Activated CD4-positive, alpha-beta T cell treated with anti-CD3 and anti-CD28 coated beads, Interleukin-2, Interleukin-4, amounts not matched to agents 100 ng/mL and 50 ng/mL, durations not matched to agents 16 hours and 8 hours (primary cell): ENCODE results near the gene LUZP2.

Source experiments
- DNase-seq: peaks from one replicate; pipeline ENCODE4 v3.0.0-alpha.2; 2020; ENCODE audit warnings: low spot score

LUZP2 gene

GRCh38 chr11:24716403-24716802 lies 219.6 kb downstream of the LUZP2 start:
- DNase-seq: no peak

DNA sequence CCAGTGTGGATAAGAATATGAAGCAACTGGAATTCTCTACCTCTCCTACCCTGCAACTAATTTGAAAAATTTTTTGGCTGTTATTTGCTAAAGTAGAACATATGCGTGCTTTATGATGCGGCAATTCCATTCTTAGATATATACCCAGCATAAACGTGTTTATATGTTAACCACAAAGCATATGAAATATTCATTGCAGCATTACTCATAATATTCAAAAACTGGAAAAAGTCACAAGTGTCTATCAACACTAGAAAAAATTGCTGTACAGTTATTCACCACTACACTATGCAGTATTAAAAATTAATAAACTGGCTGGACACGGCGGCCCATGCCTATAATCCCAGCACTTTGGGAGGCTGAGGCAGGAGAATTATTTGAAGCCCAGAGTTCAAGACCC lies 226.4 kb downstream of the LUZP2 start:
- no peak for DNase-seq

- DNase-seq: no peak
These were observed 234.7 kb downstream of the LUZP2 start for GRCh38 chr11:24731554-24731953.

DNA sequence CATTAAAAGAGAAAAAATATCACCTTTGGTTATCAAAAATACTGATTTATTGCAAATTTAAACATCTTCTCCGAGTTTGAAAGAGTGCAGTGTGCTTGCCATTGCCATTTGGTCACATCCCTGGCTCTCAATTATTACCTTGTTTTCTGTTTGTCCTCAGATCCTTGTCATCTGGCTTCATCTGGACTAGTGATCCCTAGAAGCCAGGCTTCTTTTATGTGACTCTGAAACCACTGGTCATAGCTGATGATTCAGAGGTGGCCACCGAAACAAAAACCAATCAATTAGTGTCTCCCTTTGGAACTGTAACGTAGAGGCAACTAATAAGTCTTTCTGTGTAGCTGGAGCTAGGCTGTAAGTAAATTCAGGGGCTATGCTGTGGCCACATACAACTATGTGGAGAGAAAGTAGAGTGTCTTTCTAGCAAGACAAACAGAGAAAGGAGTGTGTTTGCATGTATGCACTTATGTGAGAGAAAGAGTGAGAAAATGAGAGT lies 237.9 kb downstream of the LUZP2 start:
- no peak for DNase-seq

- no peak for DNase-seq
These were observed 242.1 kb downstream of the LUZP2 start for GRCh38 chr11:24738972-24739371.

DNA sequence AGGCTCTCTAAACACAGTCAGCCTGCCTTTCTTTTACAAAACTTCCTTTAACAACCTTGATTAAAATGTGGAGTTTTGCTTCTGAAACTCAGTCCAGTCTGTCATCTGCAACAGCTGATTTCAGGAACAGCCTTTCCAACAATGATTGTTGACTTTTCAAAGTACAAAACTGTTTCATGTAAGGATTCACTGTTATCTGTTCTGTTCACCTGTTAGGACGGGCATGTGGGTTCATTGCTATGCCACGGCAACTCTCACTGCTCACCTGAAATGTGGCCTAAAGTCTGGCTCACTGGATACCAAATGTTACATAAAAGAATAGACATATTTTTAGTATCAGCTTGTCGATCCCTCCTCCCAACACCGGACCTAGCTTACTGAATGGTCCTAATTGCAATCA lies 242.8 kb downstream of the LUZP2 start:
- no peak for DNase-seq

- no peak for DNase-seq
These were observed 250.7 kb downstream of the LUZP2 start for GRCh38 chr11:24747275-24748251.

- no peak for DNase-seq
These were observed 251.4 kb downstream of the LUZP2 start for GRCh38 chr11:24748261-24748660.

DNA sequence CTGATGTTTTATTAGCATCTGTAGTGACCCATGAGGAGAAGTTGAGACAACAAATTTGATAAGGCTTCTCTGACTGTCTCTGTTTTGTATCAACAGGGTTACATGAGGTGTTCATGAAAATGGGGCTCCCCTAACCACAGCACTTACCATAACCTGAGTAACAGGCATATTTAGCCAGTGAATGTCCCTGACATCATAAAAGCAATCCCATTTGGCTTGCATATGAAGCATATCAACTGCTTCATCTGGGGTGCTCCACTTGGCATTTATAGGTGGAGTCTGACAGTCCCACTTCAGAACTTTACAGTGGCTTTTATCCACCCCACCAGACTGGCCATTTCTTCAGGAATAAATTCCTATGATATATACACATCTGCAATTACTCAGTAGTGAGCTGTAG lies 257.6 kb downstream of the LUZP2 start:
- no peak for DNase-seq

DNA sequence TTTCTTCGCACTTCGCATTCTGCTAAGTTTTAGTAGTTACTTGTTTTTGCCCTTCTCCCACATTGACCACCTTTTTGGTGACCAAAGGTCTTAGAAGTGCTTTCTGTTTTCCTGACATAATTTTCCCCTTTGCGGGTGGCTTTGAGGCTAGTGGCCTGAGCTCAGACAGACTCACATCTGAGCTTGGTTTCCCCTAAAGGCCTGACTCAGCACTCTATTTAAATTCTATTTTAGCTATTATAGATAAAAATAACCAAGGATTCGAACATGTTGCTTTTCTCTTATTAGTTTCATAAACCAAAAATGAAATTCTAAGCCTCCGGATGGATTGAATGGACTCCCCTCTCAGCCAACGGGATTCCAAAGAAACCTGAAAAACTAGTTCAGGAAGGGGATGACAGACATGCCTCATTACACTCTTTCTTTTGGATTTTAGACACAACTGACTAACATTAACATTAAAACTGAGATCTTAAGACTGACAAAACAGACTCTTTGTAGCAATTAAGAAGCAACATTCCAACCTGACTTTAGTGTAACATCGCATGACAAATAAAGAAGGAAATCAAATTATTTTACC lies 258.5 kb downstream of the LUZP2 start:
- DNase-seq: no peak

GRCh38 chr11:24759742-24760141 lies 262.9 kb downstream of the LUZP2 start:
- no peak for DNase-seq

DNA sequence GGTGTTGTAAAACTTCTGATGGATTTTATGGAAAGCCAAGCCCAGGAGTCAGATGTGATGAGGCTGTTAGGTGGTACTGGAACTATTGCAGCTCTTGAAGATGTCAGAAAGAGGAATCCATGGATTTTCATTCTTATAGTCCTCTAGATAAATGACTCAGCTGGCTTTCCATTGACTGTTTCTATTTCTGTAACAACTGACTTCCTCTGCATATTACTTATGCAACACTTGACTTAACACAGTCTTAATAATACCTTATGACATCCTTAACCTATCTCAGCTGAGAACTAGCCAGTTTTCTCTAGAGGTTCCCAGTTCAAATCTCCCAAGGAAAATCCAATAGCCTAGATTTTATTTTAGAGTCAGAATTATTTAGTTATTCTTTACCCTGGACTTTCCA lies 263.8 kb downstream of the LUZP2 start:
- DNase-seq: no peak

GRCh38 chr11:24762076-24762475 lies 265.2 kb downstream of the LUZP2 start:
- no peak for DNase-seq

DNA sequence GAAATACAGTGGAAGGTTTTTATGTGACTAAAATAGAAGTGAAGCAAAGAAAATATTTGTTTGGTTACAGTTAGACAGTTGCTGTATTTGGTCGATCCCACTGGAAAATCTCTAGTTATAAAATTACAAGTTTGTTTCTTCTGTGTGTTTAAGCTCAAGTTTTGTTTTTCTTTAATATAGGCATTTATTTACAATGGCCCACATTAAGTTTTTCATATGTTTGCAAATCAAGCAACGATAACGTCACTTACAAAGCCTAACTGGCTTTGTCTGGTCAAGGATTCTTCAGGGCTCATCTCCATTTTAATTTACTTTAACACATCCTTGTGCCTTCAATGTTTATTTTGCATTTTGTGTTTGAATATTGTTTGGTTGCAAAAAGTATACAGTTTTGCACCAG lies 270.6 kb downstream of the LUZP2 start:
- no peak for DNase-seq

- DNase-seq: no peak
These were observed 276.5 kb downstream of the LUZP2 start for GRCh38 chr11:24773322-24773721.

DNA sequence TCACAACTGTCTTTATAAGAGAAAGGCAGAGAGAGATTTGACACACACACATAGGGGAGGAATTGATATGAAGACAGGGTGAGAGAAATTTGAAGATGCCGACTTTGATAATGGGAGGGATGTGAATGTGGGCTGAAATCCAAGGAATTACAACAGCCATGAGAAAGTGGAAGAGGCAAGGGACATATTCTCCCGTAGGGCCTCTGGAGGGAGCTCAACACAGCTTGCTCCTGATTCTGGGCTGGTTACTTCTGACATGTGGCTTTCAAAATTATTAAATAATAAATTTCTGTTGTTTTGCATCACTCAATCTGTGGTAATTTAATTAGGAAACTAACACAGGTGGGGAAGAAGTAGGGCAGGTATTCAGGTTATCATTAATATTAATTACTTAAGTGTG lies 282.9 kb downstream of the LUZP2 start:
- no peak for DNase-seq

DNA sequence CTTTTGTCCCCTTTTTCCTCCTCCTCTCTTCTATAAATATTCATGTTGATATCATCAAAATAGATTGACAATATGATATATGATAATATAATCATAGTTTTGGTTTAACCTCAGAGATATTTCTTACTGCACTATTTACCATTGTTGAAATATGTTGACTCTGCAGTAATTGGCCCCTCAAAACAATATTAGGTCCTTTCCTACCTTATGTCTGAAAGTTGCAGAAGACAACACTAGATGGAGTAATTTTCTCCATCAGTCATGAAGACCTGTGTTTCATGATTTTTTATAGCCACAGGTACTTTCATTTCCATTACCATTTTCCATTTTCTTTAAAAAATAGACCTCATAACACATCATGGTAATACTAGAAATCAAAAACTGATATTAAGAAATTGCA lies 284.4 kb downstream of the LUZP2 start:
- DNase-seq: no peak

DNA sequence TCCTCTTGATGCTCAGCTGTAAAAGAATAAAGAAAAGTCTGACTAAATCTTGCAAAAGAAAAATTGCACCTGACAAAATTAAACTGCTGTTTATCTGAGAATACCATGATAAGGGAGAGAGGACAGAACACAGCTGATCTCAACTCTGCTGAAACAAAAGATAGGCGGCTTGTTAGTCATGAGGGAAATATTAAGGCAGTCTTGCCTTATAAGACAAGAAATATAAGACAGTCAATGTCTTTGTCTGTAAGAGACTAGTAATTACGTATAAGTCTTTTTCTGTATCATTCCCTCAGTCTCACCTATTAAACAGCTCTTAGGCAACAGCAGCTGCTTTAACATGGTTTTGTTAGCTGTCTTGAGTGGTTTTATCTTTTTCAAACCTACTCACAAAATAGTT lies 296.6 kb downstream of the LUZP2 start:
- DNase-seq: no peak

- no peak for DNase-seq
These were observed 297.2 kb downstream of the LUZP2 start for GRCh38 chr11:24794064-24794463.

- no peak for DNase-seq
These were observed 308.8 kb downstream of the LUZP2 start for GRCh38 chr11:24805671-24806070.

DNA sequence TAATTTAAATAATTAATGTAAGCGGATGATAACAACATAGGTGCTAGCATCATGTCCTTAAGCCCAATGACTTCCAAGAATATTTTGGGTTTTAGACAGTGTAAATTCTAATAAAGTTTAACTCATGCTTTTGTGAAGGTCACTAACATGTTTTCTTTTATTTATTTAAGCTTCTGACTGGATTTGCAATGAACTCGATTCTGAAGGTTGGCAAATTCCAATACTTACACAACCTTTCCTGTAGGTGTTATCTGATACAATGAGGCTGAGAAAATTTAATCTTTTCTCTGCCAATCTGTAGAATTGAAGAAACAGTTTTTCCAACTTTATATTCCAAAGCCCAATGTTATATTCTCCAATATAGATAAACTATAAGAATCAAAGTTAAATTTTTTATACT lies 311.3 kb downstream of the LUZP2 start:
- DNase-seq: no peak

DNA sequence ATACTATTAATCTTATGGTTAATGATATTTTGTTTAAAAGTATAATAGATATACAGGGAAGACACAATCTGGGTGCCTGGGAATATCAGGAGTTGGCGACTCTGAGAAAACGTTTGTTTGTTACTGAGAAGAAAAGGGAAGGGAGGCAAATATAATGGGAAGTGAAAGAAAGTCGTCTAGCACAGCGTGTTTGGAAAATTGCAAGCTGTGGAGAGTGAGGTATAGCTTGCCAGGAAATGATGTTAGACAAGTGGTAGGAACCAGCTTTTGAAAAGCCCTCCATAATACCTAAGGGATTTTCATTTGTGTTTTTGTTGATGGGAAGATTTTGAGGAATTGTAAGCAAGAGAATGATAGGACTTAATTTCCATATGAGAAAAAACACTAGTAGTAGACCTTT lies 322.2 kb downstream of the LUZP2 start:
- DNase-seq: no peak

GRCh38 chr11:24819863-24820434 lies 323.1 kb downstream of the LUZP2 start:
- no peak for DNase-seq
